NCI-H1092 (cell line): ENCODE measurements around the gene ETV4.

Experiments used
- DNase-seq: peaks from one replicate; lab custom pipeline; 2025; lab: John Stamatoyannopoulos, UW

Gene ETV4

GRCh38 chr17:43572368-43572980, 26.3 kb upstream of the ETV4 start:
- no peak for DNase-seq

GRCh38 chr17:43570518-43570928, 24.4 kb upstream of the ETV4 start:
- no peak for DNase-seq

- no peak for DNase-seq
Observed at GRCh38 chr17:43568506-43569082, 22.5 kb upstream of the ETV4 start.

GRCh38 chr17:43563600-43564594, 17.8 kb upstream of the ETV4 start:
- DNase-seq = no peak

GRCh38 chr17:43562679-43563599, 16.8 kb upstream of the ETV4 start:
- no peak for DNase-seq

- no peak for DNase-seq
Observed at GRCh38 chr17:43560461-43561427, 14.6 kb upstream of the ETV4 start.

- no peak for DNase-seq
Observed at GRCh38 chr17:43559161-43559816, 13.1 kb upstream of the ETV4 start.

- no peak for DNase-seq
Observed at GRCh38 chr17:43558805-43559160, 12.6 kb upstream of the ETV4 start.

GRCh38 chr17:43556292-43556691, 10.2 kb upstream of the ETV4 start:
- DNase-seq = no peak

GRCh38 chr17:43554857-43555256, 8.7 kb upstream of the ETV4 start:
- DNase-seq = no peak

- no peak for DNase-seq
Observed at GRCh38 chr17:43553573-43553972, 7.4 kb upstream of the ETV4 start.

- no peak for DNase-seq
Observed at GRCh38 chr17:43552229-43552837, 6.2 kb upstream of the ETV4 start.

- DNase-seq = no peak
Observed at GRCh38 chr17:43550754-43551153, 4.6 kb upstream of the ETV4 start.

GRCh38 chr17:43549496-43549895, 3.4 kb upstream of the ETV4 start:
- no peak for DNase-seq

- DNase-seq = no peak
Observed at GRCh38 chr17:43548689-43549379, 2.7 kb upstream of the ETV4 start.

- DNase-seq = no peak
Observed at GRCh38 chr17:43547659-43548256, 1.6 kb upstream of the ETV4 start.

- DNase-seq = no peak
Observed at GRCh38 chr17:43547189-43547550, 1.0 kb upstream of the ETV4 start.

GRCh38 chr17:43545383-43545632, 832 bp downstream of the ETV4 start:
- DNase-seq = no peak
